AG10803 (cell line): ENCODE measurements around the gene CIAO3.
A peak's percentile ranks its signal among the peaks of the same experiment; 100 is the strongest.

Experiments
- DNase-seq: peaks from one replicate; pipeline ENCODE4 v3.0.0; 2010; ENCODE audit warnings: low read depth
- H3K4me3 ChIP-seq: 2 replicates; pipeline ENCODE4 v1.5.1; 2011; ENCODE audit warnings: mild to moderate bottlenecking, low read length, control low read depth
- TF ChIP-seq, protein P1 (sequence below): conservative IDR thresholded peaks from 2 replicates; pipeline ENCODE4 v1.5.1; 2011; ENCODE audit warnings: mild to moderate bottlenecking, low read length, control low read depth, inconsistent platforms

The CIAO3 gene

DNA sequence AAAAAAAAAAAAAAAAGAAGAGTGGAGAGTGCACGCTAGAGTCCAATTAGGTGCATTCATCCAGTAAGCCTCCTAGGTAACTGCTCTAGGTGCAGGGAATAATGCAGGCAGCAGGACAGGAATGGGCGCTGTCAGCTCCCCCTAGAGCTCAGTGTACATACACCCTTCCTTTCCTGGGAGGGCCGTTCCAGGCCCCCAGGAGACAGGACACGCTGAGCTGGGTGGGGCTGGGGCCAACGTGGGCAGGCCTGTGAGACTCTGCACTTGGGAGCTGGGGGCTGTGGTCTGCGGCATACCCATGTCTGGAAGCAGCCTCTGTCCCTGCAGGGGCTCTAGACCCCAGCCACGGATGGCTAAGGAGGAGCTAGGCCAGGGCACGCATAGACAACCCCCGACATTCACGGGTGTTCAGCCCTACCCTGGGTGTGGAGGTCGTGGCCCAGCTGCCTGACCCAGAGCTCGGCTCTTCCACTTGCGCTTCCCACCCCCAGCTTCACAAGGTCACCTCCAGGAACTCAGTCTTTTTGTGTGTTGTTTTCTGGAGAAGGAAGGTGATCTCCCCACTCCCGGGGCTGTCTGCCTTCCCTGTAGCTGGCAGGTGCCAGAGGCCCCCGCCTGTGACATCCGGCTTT, 20.9 kb downstream of the CIAO3 start:
- peak overlapping the region; percentile 70 for H3K4me3 ChIP-seq
- TF ChIP-seq, protein P1, sequence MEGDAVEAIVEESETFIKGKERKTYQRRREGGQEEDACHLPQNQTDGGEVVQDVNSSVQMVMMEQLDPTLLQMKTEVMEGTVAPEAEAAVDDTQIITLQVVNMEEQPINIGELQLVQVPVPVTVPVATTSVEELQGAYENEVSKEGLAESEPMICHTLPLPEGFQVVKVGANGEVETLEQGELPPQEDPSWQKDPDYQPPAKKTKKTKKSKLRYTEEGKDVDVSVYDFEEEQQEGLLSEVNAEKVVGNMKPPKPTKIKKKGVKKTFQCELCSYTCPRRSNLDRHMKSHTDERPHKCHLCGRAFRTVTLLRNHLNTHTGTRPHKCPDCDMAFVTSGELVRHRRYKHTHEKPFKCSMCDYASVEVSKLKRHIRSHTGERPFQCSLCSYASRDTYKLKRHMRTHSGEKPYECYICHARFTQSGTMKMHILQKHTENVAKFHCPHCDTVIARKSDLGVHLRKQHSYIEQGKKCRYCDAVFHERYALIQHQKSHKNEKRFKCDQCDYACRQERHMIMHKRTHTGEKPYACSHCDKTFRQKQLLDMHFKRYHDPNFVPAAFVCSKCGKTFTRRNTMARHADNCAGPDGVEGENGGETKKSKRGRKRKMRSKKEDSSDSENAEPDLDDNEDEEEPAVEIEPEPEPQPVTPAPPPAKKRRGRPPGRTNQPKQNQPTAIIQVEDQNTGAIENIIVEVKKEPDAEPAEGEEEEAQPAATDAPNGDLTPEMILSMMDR: peak; percentile 29
- DNase-seq: no peak

- TF ChIP-seq, protein P1: no peak
- no peak for DNase-seq
- H3K4me3 ChIP-seq: no peak overlapping the region
Observed at GRCh38 chr16:718922-719321, 21.9 kb downstream of the CIAO3 start.

- no peak overlapping the region for H3K4me3 ChIP-seq
- TF ChIP-seq, protein P1: no peak
- no peak for DNase-seq
Observed at GRCh38 chr16:718389-718788, 22.4 kb downstream of the CIAO3 start.

GRCh38 chr16:717450-718245, 23.1 kb downstream of the CIAO3 start:
- H3K4me3 ChIP-seq: no peak overlapping the region

DNA sequence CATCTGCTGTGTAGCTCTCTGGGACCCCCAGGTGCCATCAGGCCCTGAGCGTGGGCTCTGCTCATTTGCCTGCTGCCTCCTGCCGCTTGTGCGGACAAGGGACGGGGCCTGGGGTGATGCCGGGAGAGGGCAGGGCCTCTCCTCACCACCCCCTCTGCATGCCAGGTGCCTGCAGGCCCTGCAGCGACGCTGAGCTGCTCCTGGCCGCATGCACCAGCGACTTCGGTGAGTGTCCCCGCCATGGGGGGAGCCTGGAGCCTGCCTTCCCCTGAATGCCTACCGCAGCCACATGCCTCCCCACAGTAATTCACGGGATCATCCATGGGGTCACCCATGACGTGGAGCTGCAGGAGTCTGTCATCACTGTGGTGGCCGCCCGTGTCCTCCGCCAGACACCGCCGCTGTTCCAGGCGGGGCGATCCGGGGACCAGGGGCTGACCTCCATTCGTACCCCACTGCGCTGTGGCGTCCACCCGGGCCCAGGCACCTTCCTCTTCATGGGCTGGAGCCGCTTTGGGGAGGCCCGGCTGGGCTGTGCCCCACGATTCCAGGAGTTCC, 23.9 kb downstream of the CIAO3 start:
- TF ChIP-seq, protein P1: no peak
- H3K4me3 ChIP-seq: no peak overlapping the region
- no peak for DNase-seq

More at GRCh38 chr16:717450-718245, 23.1 kb downstream of the CIAO3 start:
- TF ChIP-seq, protein P1: no peak
- DNase-seq: no peak

GRCh38 chr16:716200-716568, 24.6 kb downstream of the CIAO3 start:
- DNase-seq: peak; percentile 38
- peak overlapping the region; percentile 58 for H3K4me3 ChIP-seq
- TF ChIP-seq, protein P1: no peak
